WERI-Rb-1 (cell line): ENCODE data around the gene DCBLD2.
"Not testable (repeated sequence)": the region's sequence is repeated elsewhere in the genome, so short reads cannot be mapped to it uniquely, and the experiment has no call there.

ENCODE experiments used
- DNase-seq: peaks from one replicate; pipeline ENCODE4 v3.0.0-alpha.2; 2020
- H3K27ac ChIP-seq: fragments of 250-450 bp; sonication (Bioruptor Pico); 2 replicates; pipeline ENCODE4 v1.5.1; 2020; ENCODE audit warnings: mild to moderate bottlenecking, moderate library complexity
- H3K27me3 ChIP-seq: fragments of 250-450 bp; sonication (Bioruptor Pico); 2 replicates; pipeline ENCODE4 v1.5.1; 2021; ENCODE audit warnings: mild to moderate bottlenecking, low read depth, moderate library complexity; ENCODE audit not compliant: insufficient read depth, severe bottlenecking
- H3K36me3 ChIP-seq: fragments of 250-450 bp; sonication (Bioruptor Pico); 2 replicates; pipeline ENCODE4 v1.5.1; 2020; ENCODE audit warnings: mild to moderate bottlenecking, moderate library complexity
- H3K4me3 ChIP-seq: 2 replicates; pipeline ENCODE4 v1.5.1; 2011; ENCODE audit warnings: low read depth, mild to moderate bottlenecking, control low read depth, low read length
- H3K9me3 ChIP-seq: fragments of 250-450 bp; sonication (Bioruptor Pico); 2 replicates; pipeline ENCODE4 v1.5.1; 2021; ENCODE audit warnings: mild to moderate bottlenecking, moderate library complexity; ENCODE audit not compliant: severe bottlenecking
- TF ChIP-seq, protein P1 (sequence below): IDR thresholded peaks from 2 replicates; pipeline ENCODE4 v1.5.1; 2011; ENCODE audit warnings: low read depth, mild to moderate bottlenecking, control low read depth, inconsistent platforms, low read length

Gene DCBLD2

DNA sequence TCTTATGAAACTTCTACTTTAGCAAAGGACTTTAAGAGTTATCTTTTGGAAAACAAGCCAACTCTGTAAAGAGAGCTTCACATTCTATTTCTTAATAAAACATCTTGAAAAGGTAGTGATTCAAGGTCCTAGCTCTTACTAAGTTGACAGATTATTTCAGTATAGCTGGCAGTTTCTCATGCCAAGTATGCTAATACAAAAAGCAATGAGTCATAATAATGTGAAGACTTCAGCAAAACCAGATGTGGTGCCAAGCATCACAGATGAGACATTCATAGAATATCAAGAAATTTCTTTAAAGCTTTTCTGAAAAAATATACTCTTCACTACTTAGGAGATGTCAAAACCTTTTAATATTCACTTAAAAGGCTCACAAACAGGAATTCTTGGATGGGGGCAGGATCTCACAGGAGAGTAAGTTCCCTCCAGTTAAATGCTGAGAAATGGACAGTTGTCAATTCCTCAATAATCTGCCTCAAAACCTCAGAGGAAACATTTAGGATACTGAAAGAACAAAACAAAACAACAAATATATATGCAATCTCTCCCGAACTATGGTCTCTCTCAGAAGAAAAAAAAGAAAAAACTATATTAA is 45.6 kb downstream of the DCBLD2 start:
- Histone ChIP-seq H3K9me3 (no peaks in the 10 kb centered on the region), H3K4me3 (no peak overlapping the region), H3K36me3 (no peaks in the 10 kb centered on the region; the same call in 1 of the 2 replicates), H3K27me3 (no peaks in the 10 kb centered on the region), H3K27ac (no peak overlapping the region)
- DNase-seq: no peak
- TF ChIP-seq, protein P1, sequence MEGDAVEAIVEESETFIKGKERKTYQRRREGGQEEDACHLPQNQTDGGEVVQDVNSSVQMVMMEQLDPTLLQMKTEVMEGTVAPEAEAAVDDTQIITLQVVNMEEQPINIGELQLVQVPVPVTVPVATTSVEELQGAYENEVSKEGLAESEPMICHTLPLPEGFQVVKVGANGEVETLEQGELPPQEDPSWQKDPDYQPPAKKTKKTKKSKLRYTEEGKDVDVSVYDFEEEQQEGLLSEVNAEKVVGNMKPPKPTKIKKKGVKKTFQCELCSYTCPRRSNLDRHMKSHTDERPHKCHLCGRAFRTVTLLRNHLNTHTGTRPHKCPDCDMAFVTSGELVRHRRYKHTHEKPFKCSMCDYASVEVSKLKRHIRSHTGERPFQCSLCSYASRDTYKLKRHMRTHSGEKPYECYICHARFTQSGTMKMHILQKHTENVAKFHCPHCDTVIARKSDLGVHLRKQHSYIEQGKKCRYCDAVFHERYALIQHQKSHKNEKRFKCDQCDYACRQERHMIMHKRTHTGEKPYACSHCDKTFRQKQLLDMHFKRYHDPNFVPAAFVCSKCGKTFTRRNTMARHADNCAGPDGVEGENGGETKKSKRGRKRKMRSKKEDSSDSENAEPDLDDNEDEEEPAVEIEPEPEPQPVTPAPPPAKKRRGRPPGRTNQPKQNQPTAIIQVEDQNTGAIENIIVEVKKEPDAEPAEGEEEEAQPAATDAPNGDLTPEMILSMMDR: no peak

GRCh38 chr3:98848108-98848507 is 53.4 kb downstream of the DCBLD2 start:
- TF ChIP-seq, protein P1: no peak

GRCh38 chr3:98846101-98846500 is 55.4 kb downstream of the DCBLD2 start:
- no peak for DNase-seq
- H3K9me3 ChIP-seq: no peaks in the 10 kb centered on the region
- TF ChIP-seq, protein P1: no peak
- no peak overlapping the region for H3K27ac ChIP-seq
- H3K36me3 ChIP-seq: peaks cover 20% of the 10 kb centered on the region
- H3K4me3 ChIP-seq: no peak overlapping the region
- no peaks in the 10 kb centered on the region for H3K27me3 ChIP-seq

More at GRCh38 chr3:98848108-98848507, 53.4 kb downstream of the DCBLD2 start:
- H3K27me3 ChIP-seq: no peaks in the 10 kb centered on the region
- no peak overlapping the region for H3K4me3 ChIP-seq
- no peak for DNase-seq
- peaks cover 20% of the 10 kb centered on the region for H3K36me3 ChIP-seq
- no peak overlapping the region for H3K27ac ChIP-seq
- H3K9me3 ChIP-seq: no peaks in the 10 kb centered on the region

DNA sequence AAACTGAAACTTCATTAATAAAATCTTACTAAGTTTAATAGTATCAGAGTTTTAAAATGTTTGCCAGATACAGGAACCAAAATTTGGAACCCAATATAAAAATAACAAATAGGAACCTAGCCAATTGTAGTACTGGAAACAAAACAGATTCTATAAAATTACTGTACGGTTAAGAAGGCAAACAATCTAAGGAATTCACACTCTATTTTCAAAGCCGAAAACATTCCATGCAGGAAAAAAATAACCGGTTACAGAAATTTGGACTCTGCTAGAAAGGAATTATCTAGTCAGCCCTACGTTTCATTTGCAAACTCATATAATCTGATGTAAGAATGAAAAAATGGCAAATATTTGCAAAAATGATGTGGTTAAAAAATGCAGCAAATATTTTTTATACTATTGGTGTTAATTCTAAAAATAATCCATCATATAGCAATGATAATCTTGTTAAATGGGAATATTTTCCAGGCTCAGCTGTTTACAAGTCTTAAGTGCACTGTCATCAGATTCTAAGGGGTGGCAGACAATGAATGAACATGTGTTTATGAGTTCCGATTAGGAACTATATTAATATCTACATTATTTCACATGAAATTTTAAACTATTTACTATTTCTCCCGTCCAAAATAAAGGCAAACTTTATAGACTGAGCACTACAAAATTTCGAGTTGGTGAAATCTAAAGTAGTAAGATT is 58.1 kb downstream of the DCBLD2 start:
- TF ChIP-seq, protein P1: no peak
- no peak overlapping the region for H3K4me3 ChIP-seq
- peaks cover 8% of the 10 kb centered on the region for H3K36me3 ChIP-seq
- no peak for DNase-seq
- no peak overlapping the region for H3K27ac ChIP-seq
- no peaks in the 10 kb centered on the region for H3K27me3 ChIP-seq
- no peaks in the 10 kb centered on the region for H3K9me3 ChIP-seq

DNA sequence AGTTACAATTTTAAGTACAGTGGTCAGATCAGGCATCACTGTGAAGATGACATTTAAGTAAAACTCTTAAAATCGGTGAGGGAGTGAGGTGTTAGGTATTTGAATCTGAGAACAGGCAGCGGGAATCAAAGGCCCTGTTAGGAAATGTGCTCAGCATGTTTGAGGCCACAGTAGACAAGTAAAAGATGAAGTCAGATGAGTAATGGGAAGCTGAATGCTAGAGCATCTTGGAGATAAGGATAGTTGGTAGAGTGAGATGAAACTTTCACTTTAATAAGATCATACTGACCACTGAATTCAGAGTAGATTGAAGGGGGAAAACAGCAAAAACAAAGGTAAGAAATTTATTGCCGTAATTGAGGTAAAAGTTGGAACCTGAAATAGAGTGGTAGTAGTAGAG is 61.6 kb downstream of the DCBLD2 start:
- DNase-seq: no peak
- no peak overlapping the region for H3K27ac ChIP-seq
- H3K4me3 ChIP-seq: no peak overlapping the region
- TF ChIP-seq, protein P1: no peak
- no peaks in the 10 kb centered on the region; the same call in none of the 2 replicates for H3K36me3 ChIP-seq
- H3K27me3 ChIP-seq: no peaks in the 10 kb centered on the region
- no peaks in the 10 kb centered on the region for H3K9me3 ChIP-seq

- H3K27ac ChIP-seq, DNase-seq, H3K4me3 ChIP-seq, H3K36me3 ChIP-seq, H3K9me3 ChIP-seq, H3K27me3 ChIP-seq: not testable (repeated sequence)
Observed at GRCh38 chr3:98831060-98831459, 70.4 kb downstream of the DCBLD2 start.
